ENCODE data around the gene PARVG.
A peak's percentile ranks its signal among the peaks of the same experiment; 100 is the strongest.

The PARVG gene

DNA sequence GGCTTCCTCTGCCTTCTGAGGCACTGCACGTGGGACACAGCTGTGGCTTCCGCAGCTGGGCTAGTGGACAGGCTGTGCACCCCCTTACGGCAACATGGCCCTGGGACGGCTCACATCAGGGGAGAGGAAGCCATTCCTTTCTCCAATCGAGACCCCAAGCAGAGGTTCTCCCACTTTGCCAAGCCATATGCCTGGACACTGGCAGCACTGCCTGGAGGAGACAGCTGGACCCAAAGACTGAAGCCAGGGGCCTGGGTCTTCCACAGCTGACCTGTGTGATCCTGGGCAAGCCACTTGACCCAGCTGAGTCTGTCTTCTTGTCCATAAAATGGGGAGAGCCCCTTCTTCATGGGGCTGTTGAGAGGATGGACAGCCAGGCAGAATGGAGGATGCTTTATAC is 66.6 kb downstream of the PARVG start (continued):
- no peak for TF ChIP-seq ZNF555 (tag by site-specific recombination; conservative IDR thresholded peaks at IDR 0.05)
- TF ChIP-seq ZNF521 (tag by site-specific recombination; IDR thresholded peaks at IDR 0.05): no peak
- TF ChIP-seq MYNN (tag by site-specific recombination; IDR thresholded peaks at IDR 0.05; ENCODE audit: borderline replicate concordance): no peak
- TF ChIP-seq ZNF23 (tag by site-specific recombination; IDR thresholded peaks at IDR 0.05; ENCODE audit: borderline replicate concordance): no peak
- no peak for TF ChIP-seq ZNF473 (tag by site-specific recombination; IDR thresholded peaks at IDR 0.05)
- TF ChIP-seq ZXDB (tag by site-specific recombination; IDR thresholded peaks at IDR 0.05): no peak
- no peak for TF ChIP-seq ZNF548 (tag by site-specific recombination; IDR thresholded peaks at IDR 0.05)
- TF ChIP-seq ZNF398 (tag by site-specific recombination; IDR thresholded peaks at IDR 0.05): no peak

DNA sequence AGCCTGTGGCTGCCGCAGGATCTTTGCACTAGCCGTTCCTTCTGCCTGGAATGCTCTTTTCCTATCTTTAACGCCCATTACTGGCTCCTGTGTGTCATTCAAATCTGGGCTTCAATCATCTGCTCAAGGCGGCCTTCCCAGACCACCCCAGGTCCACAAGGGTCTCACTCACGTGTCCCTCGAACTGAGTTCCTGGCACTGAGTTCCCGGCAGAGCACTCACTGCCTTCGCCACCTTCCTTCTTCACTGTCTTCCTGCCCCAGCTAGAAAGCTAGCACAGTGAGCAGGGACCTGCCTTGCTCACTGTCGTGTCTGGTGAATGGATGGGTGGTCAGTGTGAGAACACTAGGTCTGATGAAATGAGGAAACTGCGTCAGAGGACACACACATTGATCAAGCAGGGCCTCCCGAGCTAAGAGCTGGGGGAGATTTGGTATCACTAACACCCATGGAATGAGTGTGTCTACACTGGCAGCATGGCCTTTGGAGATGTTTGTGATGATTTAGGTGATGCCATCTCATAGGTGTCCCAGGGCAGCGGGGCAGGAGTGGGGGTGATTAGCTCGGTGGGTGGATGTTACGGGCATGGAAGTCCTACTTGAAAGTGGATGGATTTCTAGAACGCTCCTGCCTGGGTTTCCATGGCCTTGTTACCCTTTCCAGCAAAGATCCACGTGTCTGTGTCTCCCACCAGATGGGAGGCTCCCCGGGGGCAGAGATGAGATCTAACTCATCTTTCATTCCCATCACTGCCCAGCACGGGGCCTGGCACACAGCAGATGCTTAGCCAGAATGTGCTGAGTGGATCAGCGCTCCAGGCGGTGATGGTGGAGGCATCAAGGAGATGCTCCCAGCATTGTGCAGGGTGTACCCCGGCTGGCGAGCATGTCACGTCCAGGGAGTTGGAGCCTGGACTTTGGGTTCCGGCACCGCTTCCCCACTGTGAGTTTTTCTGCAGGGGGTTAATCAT is 67.5 kb downstream of the PARVG start:
- ChIA-PET POLR2A (no interaction called here), CTCF (no interaction called here)
- no peaks in the 10 kb centered on the region for H3K36me3 ChIP-seq (ENCODE audit: control insufficient read depth in 2 of 2, insufficient read depth in 1 of 2, low read length in 2 of 2)
- peak; percentile 50 for TF ChIP-seq ZNF623 (tag by site-specific recombination; IDR thresholded peaks at IDR 0.05)
- no peak for TF ChIP-seq ZNF785 (tag by site-specific recombination; IDR thresholded peaks at IDR 0.05)
- TF ChIP-seq ZNF426 (tag by site-specific recombination; IDR thresholded peaks at IDR 0.05): no peak
- no peaks in the 10 kb centered on the region; the same call in 1 of the 2 replicates for H3K9me3 ChIP-seq (ENCODE audit: control insufficient read depth, insufficient read depth, low read depth, low read length)
- H3K27ac ChIP-seq (ENCODE audit: extremely low read depth, low read depth, low read length): no peak overlapping the region
- no peaks in the 10 kb centered on the region for H3K4me1 ChIP-seq (ENCODE audit: control insufficient read depth, insufficient read depth, low read length)
- no peak overlapping the region for H3K4me3 ChIP-seq (ENCODE audit: low read depth, low read length)

DNA sequence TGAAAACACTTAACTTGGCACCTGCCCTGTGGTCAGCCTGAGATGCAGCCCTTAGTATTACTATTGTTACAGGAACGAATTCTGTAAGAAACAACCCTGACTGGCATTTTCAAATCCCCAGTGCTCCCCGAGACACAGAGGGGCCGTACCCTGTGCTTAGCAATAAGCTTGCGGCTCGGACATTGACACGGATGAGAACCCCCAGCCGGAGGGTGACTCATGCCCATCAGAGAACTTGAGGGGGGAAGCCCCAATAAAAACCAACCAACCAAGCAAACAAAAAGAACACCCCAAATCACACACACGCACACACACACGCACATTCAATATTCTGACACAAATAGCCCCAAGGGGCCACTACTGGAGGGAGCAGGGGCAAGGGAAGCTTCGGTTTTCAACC is 68.2 kb downstream of the PARVG start:
- H3K27ac ChIP-seq (ENCODE audit: extremely low read depth, low read depth, low read length): no peak overlapping the region
- TF ChIP-seq ZNF473 (tag by site-specific recombination; IDR thresholded peaks at IDR 0.05): no peak
- TF ChIP-seq ZNF529 (tag by site-specific recombination; IDR thresholded peaks at IDR 0.05; ENCODE audit: insufficient replicate concordance): no peak
- TF ChIP-seq ZSCAN23 (tag by site-specific recombination; IDR thresholded peaks at IDR 0.05): no peak
- no peaks in the 10 kb centered on the region for H3K36me3 ChIP-seq (ENCODE audit: control insufficient read depth in 2 of 2, insufficient read depth in 1 of 2, low read length in 2 of 2)
- ChIA-PET POLR2A (no interaction called here), CTCF (no interaction called here)
- no peaks in the 10 kb centered on the region for H3K4me1 ChIP-seq (ENCODE audit: control insufficient read depth, insufficient read depth, low read length)
- no peak overlapping the region for H3K4me3 ChIP-seq (ENCODE audit: low read depth, low read length)
- H3K9me3 ChIP-seq (ENCODE audit: control insufficient read depth, insufficient read depth, low read depth, low read length): no peaks in the 10 kb centered on the region; the same call in 1 of the 2 replicates

- Histone ChIP-seq H3K36me3 (ENCODE audit: control insufficient read depth in 2 of 2, insufficient read depth in 1 of 2, low read length in 2 of 2) (no peaks in the 10 kb centered on the region), H3K4me3 (ENCODE audit: low read depth, low read length) (no peak overlapping the region), H3K4me1 (ENCODE audit: control insufficient read depth, insufficient read depth, low read length) (no peaks in the 10 kb centered on the region), H3K9me3 (ENCODE audit: control insufficient read depth, insufficient read depth, low read depth, low read length) (no peaks in the 10 kb centered on the region; the same call in 1 of the 2 replicates), H3K27ac (ENCODE audit: extremely low read depth, low read depth, low read length) (no peak overlapping the region)
- no peak for TF ChIP-seq ZNF692 (tag by site-specific recombination; IDR thresholded peaks at IDR 0.05)
- TF ChIP-seq ZNF112 (tag by site-specific recombination; IDR thresholded peaks at IDR 0.05): no peak
- peak; percentile 63; the same call in 1 of the 2 replicates for TF ChIP-seq TRIM28 (IDR thresholded peaks at IDR 0.05; ENCODE audit: borderline replicate concordance, low read length)
- TF ChIP-seq SETDB1 (IDR thresholded peaks at IDR 0.05; ENCODE audit: insufficient read length, low read length): peak; percentile 92
- TF ChIP-seq SP3 (tag by site-specific recombination; IDR thresholded peaks at IDR 0.05): no peak
- POLR2A ChIA-PET: no interaction called here
- CTCF ChIA-PET: interaction anchor here (0.6 kb wide), 1 partner anchor 939 kb away, joined by 3 read pairs; no protein-coding TSS in a partner anchor
Measured at GRCh38 chr22:44249376-44250147, 68.8 kb downstream of the PARVG start.
